ENCODE measurements around the gene COPS3.
A peak's percentile ranks its signal among the peaks of the same experiment; 100 is the strongest.

The COPS3 gene

DNA sequence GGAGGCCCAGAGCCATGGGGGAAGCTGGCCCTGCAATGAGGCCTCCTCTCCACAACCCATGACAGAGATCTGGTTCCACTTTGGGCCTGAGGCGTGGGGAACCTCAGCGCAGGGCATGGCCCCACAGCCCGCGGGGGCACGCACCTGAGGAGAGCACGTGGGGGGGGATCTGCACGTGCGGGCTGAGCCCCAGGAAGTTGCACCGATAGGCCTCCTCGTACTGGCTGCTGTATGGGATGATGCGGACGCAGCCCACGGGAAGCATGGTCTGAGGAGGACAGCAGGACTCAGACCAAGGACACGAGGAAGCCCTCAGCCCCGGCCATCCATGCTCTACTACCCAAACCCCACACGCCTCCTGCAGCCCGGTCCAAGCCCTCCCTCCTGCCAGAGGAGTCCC is 64.8 kb downstream of the COPS3 start:
- DNase-seq (ENCODE audit: low spot score), result no peak

DNA sequence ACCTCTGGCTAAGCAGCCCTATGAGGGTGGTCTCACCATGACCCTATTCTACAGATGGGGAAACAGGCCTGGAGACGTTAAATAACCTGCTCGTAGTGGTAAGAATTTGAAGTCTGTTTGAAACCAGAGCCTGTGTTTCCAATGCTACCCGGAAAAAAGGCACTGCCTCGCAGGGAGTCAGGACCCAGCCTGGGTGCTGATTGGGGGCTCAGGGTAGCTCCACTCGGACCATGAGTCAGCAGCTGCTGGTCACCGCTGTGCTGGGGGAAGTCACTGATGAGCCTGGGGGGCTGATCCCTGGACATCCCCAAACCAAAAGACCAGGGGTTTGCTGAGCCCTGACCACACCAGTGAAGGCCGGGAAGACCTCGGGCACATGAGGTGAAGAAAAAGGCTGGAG is 65.5 kb downstream of the COPS3 start:
- DNase-seq (ENCODE audit: low spot score), result no peak

DNA sequence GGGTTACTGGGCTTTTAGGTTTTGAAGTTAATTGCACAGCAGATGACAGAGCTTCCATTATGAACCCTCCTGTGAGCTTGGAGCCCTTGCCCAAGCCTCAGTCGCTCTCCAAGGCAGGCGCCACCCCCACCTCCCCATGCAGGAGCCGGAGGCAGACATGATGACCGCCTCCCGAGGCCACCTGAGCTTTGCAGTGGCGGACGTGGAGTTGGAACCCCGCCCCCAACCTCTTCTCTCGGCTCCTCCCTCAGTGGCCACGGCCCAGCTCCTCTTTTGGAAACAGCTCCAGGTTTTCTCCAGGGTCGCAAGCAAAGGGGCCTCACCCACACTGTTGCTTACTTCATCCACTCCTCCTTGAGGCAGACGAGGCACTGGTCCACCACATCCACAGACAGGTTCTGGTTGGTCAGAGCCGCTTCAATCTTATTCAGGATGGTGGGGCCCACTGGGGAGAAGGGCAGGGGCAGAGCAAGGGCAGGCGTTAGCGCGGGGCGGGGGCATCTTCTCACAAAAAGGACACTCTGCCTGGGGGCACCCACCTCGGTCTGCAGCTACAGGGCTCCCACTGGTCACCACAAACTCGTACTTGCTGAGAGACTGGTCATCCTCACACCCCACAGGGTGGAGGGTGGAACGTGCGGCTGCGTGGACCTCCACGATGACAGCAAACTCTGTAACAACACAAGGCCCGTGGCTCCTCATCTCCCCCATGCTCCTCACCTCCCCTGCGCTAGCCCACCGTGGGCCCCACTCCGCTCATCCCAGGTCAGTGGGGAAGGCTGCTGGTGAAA is 66.2 kb downstream of the COPS3 start:
- DNase-seq (ENCODE audit: low spot score), result no peak

DNA sequence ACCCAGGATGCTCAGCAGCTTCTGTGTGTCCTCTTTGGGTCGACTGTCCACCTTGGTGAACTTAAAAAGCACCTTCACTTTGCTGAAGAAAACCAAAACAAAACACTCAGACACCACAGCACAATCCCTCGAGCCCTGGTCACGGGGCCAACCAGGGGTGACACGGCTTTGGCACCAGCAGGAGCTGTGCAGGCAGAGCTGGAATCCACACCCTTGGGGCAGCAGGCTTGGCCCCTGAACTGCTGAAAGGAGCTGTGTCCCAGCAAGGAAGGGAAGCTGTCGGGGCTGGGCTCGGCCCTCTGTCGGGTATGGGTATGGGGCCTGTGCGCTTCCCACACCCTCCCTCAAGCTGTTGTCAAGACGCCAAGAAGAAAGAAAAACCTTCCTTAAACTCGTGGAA is 67.3 kb downstream of the COPS3 start:
- no peak for DNase-seq (ENCODE audit: low spot score)

DNA sequence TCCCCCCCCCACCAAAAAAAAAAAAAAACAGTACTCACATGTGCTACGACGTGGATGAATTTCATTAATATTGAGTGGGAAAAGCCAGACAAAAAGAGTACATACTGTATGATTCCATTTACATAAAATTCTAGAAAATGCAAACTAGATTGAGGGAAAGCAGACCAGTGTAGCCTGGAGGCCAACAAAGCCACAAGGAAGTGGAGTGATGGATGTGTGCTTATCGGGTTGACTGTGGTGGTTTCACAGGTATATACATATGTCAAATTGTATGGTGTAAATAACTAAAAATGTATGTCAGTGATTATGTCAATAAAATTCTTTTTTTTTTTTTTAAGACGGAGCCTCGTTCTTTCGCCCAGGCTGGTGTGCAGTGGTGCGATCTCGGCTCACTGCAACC is 73.0 kb downstream of the COPS3 start:
- DNase-seq (ENCODE audit: low spot score), result no peak

DNA sequence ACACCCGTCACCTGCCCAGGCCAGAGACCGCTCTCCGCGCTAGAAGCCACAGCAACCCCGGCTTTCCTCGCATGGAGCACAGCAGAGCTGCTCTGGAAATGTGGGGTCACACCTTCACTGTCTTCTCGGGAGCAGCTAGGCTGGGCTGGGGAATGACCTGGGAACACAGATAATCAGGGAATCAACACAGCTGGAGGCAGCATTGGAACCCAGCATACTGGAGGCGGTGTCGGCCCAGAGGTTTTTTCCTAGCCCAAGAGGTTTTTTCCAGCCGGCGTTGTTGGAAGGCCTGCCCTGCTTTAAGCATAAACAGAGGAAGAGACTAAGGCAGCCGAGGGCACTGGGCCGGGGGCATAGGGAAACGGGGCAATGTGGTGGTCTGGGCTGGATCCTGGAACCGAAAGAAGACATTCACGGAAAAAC is 74.1 kb downstream of the COPS3 start:
- DNase-seq (ENCODE audit: low spot score), result peak; percentile 48

DNA sequence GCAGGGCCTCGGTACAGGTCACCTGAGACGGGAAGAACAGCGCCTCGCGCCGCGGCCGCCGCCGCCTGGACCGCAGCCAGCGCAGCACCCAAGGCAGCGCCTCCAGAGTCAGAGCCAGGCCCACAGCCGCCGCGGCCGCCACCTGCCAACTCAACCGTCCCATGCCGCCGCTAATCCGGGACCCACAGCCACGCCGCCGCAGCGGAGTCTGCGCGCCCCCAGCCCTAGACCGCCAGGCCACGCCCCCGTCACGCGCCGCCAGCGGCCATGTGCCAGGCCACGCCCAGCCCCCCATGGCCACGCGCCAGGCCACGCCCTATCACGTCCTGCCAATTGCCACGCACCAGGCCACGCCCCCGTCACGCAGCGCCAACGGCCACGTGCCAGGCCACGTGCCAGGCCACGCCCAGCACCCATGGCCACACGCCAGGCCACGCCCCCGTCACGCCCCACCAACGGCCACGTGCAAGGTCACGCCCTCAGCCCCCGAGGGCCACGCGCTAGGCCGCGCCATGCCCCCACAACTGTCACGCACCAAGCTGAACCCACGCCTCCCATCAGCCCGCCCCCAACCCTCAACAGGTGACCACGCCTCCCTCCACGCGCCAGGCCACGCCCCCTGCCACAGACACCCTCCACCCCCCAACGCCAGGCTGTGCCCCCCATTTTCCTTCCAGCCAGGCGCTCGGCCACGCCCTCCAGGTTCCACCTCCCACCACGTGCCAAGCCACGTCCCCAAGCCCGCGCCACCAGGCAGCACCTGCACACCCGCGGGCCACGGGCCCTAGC is 74.7 kb downstream of the COPS3 start, which contains the start of gene PLD6:
TSS of gene PLD6 (minus strand) at position 210 of the 789 bp plus-strand sequence. CDS start at position 163, 47 bp downstream.
- DNase-seq (ENCODE audit: low spot score), result peak; percentile 90

DNA sequence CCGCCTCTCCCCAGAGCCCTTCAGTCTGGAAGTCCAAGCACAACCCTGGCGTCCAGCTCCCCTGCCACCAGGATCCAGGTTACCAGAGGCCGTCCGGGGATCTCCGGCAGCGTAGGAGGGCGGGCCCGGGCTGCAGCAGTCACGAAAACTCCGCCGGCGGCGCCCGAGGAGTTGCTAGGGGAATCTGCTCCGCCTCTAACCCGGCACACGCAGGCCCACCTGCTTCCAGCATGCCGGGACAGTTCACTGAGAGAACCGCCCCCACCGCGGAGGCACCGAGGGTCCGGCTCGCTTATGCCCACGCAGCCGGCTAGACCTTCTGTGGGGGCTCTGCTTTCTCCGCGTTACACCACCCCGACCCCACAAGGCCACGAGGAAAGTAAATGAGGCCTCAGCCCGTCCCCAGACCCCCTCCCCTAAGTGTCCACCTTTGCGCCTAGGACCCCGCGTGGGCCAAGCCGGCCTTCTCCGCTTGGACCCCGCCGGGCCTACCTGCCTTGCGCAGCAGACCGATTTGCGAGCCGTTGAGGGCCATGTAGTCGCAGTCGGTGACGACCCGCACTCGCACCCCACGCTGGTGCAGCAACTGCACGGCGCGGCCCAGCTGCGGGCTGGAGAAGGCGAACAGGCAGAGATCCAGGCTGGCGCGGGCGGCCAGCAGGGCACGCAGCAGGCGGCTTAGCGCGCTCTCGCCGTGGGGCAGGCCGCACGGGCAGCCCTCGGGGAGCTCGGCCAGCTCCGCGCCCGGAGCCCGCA is 75.5 kb downstream of the COPS3 start:
- peak; percentile 79 for DNase-seq (ENCODE audit: low spot score)

DNA sequence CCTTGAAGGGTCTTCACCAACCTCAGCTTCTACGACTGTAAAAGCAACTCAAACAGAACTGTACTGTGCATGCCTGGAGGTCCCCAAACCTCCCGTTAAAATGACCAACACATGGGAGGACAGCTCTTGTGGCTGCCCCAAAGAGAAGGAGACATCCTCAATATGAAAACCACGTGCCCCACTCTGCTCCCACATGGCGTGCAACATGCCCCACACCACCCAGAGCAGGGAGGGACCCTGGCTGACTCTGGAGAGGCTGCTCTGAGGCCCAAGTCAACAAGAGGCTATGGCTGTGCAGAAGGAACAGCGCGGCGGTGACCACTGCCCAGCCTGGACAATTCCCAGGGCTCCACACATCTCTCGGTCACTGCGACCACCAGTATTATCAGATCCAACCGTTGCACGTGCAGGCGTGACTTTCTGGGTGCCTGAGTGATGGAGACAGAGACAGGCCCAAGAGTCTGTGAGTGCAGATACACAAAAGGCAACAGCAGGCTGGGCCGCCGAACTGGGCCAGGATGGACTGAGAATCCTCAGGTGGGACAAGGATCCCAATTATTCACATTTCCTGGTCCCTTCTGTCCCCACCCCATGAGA is 76.3 kb downstream of the COPS3 start:
- DNase-seq (ENCODE audit: low spot score), result no peak

DNA sequence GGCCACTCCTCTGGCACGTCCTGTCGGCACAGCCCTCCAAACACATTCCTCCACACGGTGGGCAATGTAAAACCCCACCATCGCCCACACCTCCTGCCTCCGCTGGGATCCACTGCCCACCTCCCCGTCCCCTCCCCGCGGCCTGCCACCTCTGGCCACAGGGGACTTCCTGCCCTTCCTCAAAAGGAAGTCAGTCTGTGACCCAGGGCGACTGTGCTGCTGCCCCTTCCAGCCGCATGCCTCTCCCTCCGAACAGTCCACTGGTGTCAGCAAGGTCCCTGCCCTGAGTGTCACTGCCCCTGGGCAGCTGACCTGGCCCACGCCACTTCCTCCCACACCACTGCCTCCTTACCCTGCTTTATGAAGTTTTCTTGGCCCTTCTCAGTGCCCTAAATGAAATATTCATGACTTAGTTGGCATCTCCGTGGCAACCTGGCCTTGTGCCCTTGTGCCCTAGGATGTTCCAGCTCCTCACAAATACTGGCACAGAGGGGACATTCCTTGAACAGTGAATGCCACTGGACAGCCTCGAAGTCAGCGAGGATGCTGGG is 76.9 kb downstream of the COPS3 start:
- DNase-seq (ENCODE audit: low spot score), result no peak

DNA sequence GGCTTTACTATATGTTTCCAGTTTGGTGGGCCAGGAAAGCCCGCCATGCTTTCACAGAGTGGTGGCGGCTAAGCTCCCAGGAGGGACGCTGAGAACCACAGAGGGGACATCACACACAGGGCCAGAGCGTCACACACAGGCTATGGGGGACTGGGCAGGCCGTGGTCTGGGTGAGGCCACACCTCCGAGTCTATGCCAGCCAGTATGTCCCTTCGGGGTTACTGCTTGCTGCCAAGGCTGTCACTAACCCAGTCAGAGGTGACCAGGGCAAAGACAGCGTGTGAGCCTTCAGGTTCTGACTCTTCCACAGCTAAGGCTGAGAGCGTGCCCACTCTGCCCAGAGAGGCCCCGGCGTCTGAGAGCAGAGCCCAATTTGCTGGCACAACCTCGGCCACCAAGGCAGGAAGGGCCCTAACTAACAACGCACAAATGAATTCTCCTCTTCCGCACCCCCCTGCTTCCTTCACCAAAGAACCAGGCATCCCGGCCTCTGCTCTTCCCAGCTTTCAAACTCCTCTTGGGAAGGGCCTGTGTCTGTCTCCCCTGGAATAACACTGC is 77.8 kb downstream of the COPS3 start:
- DNase-seq (ENCODE audit: low spot score), result no peak

DNA sequence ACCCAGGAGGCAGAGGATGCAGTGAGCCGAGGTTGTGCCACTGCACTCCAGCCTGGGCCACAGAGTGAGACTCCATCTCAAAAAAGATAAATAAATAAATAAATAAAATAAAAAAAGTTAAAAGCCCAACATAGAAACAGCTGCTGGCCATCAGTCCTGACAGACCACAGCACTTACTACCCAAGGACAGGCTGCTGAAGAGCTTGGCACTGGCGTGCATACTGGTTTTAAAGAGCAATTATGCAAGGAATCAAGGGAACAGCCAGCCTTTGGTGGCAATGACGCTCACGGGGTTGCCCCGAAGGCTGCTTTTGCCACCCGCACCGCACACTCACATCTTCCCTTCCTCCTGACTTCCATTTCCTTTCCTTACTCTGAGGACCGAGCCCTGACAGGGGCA is 79.1 kb downstream of the COPS3 start:
- DNase-seq (ENCODE audit: low spot score), result no peak

DNA sequence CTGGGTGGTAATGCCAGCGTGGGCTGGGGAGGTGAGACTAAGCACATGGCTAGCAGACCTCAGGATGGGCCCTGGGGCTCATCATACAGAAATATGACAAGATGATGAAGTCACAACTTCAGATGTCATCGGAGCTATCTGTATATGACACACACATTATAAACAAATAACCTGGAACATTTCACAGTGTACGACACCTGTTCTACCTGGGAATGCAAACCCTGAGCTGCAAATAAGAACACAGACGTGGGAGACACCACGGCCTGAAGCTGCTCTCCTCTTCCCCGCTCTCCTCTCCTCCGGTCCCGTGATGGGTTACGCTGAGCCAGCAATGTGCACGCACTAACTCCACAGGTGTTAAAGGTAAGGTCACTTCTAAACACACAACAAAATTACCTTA is 79.8 kb downstream of the COPS3 start:
- no peak for DNase-seq (ENCODE audit: low spot score)

DNA sequence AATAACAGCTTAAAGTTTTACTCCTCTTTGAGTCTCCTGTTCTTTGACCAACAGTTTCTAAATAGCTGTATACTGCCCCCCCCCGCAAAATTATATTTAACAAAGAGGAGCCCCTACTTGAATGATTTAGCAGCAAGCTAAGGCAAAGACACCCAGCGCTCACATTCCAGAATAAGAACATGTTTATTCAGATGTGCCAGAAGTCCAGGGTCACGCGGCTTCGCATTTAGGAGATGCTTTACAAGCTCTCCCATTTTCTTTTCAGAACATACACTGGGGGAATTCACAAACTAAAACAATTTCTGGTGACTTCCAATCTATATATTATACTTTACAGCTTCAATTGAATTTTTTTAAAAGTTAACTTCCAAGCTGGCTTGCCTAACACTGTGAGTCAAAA is 80.2 kb downstream of the COPS3 start:
- DNase-seq (ENCODE audit: low spot score), result no peak

DNA sequence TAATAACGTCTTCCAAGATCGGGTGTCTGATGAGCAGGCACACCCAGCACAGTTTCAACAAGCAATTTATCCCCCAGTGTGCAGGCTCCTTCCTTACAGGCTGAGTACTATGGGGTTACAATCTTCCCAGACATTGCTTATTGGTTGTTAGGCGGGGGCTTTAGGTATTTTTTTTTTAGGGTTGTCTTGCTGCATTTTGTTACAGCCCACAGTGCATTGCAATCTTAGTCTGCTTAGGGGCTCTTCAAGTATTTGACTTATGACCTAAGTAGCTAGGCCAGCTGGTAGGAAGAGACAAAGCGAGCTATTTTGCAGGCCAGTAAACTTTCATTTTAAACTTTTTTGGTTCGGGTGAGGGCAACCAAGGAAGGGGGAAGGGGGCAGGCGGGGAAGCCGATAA is 80.7 kb downstream of the COPS3 start:
- DNase-seq (ENCODE audit: low spot score), result no peak

DNA sequence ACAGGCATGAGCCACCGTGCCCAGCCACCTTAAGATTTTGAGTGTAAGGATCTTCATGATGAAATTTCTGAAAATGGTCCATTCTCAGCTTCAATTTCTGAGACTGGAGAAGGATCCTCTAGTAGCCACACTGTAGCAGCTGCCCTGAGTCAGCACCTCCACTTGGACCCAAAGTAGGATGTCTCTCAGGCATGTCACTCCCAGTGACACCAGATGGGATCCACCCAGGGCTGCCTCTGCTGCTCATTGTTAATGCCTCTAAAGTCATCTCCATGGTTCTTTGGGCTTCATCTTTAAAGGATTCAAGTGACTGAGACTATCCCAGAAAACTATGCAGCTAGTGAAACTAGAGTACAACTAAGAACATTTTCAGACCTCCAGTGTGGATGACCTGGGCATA is 82.8 kb downstream of the COPS3 start:
- no peak for DNase-seq (ENCODE audit: low spot score)

DNA sequence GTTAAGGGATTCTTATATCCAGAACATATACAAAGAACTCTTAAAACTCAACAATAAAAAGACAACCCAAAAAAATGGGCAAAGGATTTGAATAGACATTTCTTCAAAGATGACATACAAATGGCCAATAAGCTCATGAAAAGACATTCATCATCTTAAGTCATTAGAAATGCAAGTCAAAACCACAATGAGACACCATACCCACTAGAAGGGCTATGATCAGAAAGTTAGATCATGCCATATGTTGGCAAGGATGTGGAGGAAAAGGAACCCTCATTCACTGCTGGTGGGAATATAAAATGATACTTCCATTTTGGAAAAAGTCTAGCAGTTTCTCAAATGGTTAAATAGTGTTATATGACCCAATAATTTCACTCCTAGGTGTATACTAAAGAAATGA is 84.3 kb downstream of the COPS3 start:
- no peak for DNase-seq (ENCODE audit: low spot score)
